NCI-H1436 treated with DMSO at 0.1 percent for 48 hours (cell line): Measurements from ENCODE around the gene HHIPL1.

Experiments
- DNase-seq: peaks from one replicate; lab custom pipeline; 2025; lab: John Stamatoyannopoulos, UW

HHIPL1 gene

DNA sequence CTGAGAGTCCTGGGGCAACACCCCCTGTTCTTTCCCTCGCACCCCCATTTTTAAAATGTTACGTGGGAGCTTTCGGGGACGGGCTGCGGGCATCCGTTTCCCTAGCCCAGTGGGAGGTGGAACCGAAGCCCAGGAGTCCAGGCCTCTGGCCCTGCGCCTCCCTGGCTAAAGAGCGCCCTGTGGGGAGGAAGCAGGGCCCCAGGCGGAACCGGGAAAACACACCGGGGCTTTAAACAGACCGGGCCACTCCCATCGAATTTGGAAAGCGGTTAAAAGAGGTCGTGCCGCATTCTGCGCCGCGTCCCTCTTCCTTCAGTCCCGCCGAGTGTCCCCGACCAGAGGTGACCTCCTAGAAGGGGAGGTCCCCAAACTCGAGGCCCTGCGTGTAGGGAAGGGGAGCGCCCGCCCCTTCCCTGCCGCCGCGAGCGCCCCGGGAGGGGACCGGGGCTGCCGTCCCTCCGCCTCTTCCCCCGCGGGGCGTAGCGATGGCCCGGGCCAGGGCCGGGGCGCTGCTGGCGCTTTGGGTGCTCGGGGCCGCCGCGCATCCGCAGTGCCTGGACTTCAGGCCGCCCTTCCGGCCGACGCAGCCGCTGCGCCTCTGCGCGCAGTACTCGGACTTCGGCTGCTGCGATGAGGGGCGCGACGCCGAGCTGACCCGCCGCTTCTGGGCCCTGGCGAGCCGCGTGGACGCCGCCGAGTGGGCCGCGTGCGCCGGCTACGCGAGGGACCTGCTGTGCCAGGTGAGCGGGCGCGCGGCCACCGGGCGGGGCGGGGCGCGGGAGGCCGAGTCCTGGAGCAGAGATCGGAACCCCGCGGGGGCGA is at the start of gene HHIPL1:
TSS of gene HHIPL1 (plus strand) at position 407 of the 822 bp plus-strand sequence. CDS start at position 486, 79 bp downstream.
- no peak for DNase-seq

GRCh38 chr14:99595524-99595923 is 49.4 kb upstream of the HHIPL1 start:
- DNase-seq, result no peak

DNA sequence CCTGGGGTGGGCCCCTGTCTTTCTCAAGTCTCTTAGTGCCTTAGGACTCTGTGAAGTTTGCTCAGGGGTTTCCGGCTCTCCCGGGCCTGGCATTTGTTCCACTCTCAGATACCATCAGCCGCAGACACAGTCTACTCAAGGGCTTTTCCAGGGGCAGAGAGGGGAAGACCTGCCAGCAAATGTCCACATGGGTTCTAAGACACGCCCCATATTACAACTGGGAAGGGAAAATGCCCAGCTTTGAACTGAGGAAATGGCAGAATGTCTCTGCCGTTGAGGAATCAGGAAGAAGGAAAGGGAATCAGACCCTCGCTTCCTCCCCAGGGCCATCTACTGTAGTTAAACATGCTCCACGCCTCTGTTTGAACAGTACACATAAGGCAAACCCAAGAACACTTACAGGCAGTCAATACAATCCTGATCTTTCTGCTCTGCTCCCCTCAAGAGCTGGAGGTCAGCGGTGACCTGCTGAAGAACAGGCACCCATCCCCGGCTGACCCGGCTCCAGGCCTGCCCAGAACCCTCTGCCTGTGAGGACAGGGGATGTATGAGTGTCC is 48.8 kb upstream of the HHIPL1 start:
- DNase-seq, result no peak

DNA sequence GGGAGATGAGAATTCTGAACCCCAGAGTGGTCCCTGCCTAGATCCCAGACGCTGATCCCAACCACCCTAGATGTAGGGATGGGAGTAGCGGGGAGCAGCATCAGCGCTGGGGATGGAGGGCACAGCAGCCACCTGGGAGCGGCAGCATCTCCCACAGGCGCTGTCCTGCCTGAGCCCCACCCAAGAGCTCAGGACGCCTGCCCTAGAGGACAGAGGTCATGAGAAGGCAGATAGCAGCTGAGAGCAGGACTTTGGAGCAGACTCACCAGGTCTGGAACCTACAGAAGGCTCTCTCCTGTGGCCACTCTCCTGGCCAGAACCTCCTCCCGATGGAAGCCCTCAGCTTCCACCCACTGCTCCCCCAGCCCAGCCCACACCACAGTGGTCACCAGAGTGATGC is 48.2 kb upstream of the HHIPL1 start:
- DNase-seq, result no peak

- DNase-seq, result no peak
These were observed 46.9 kb upstream of the HHIPL1 start for GRCh38 chr14:99597911-99598600.

- no peak for DNase-seq
These were observed 46.2 kb upstream of the HHIPL1 start for GRCh38 chr14:99598774-99599173.

- DNase-seq, result no peak
These were observed 45.5 kb upstream of the HHIPL1 start for GRCh38 chr14:99599393-99599792.

DNA sequence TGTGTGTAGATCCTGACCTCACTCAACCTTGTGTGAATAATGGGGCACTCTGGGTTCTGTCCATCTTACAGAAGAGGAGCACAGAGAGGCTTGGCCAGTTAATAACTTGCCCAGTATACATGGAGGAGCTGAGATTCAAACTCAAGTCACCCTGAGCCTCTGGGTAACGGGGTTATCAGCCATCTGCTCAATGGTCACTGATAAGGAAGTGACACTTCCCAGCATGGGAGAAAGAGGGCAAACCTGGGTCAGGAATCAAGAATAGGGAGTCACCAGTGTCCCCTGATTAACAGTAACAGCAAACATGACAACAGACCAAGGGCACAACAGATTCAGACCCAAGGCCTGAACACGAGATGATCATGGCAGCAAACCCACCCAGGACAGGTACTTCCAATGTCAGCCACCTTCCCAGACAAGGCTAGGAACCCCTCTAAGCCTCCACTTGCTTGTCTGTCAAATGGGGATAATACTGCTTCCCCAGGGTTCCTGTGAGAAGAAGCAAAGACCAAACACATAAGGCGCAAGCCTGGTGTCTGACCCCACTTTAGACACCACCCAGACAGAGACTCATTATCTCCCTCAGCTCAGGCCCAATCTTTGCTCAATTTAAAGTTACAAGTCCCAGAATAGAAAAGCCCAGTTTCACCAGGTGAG is 44.6 kb upstream of the HHIPL1 start:
- DNase-seq, result no peak

DNA sequence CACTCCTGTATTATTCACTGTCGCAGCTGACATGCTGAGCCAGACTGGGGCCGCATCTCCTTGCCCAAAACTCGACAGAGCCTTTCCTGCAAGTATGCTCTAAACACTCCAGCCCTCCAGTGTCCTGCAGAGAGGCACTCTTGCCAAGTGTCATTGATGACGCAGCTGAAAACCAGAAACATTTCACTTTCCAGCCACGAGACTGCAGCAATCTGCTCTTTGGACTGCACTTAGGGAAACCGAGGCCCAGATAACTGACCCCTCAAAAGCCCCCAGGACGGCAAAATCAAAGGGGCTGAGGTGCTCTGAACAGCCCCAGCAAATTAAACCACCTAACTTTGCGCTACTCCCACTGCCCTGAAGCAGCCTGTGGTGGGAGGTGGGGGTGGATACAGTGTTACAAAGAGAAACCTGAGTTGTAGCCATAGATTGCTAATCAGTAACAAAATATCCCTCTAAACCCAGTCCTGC is 43.5 kb upstream of the HHIPL1 start:
- DNase-seq, result no peak

DNA sequence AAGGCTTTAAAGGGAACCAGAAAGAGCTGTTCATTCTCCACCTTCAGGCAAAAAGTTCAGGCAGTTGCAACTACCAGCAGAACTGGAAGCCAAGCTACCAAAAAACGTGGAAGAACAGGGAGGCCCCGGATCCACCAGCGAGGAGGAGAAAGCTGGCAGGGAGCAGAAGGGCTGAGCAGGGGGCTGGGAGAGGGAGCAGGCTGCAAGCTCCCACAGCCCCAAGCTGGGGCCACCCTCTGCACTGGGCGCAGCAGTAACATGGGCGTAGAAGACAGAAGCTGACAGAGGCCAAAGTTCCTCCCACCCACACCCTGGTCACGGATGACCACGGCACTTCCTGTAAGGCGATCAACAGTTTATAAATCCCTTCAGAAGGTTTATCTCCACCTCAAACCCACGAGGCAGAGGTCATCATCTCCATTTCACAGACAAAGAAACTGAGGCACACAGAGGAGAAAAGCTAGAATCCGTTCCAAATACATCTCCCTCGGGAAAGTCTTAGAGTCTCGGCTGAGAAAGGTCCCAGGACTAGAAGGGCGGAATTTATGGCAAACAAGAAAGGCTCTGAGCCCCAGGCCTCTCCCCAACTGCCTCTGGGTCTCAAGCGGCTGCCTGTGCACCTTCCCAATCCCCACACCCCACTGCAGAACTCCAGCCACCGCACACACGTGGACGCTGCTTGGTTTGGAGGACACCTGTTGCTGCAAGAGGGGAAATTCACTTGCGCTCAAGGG is 42.7 kb upstream of the HHIPL1 start:
- DNase-seq, result no peak

GRCh38 chr14:99602788-99603415 is 42.0 kb upstream of the HHIPL1 start:
- no peak for DNase-seq

DNA sequence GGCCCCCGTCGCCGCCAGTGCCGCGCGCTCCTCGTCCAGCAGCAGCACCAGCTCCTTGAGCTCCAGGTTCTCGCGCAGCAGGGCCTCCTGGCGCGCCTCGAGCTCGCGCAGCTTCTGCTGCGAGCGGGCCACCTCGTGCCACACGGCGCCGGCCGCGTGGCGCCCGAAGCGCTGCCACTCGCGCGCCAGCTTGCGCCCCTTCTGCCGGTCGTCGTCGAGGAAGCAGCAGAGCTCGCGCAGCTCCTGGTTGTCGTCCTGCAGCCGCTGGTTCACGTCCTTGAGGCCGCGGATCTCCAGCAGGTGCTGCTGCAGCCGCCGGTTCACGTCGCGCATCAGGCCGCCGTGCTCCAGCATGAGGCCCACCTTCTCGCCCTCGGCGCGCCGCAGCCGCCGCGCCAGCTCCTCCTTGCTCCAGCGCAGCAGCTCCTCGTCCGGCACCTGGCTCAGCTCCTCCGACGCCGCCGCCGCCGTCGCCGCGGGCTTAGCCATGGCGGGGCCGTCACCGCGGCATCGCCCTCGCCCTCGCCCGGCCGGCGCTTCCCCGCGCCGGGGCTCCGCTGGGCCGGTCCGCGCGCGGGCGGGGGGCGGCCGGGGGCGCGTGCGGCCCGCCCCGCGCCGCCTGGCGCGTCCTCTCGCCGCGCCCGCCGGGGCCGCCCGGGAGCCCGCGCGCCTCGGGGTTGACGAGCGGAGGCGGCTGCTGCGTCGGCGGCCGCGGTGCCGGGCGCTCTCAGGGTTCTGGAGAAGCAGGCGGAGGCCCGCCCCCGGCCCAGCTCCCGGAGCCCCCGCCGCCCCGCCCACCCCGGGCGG is 41.3 kb upstream of the HHIPL1 start, which contains the start of gene CCDC85C:
TSS of gene CCDC85C (minus strand) at position 737 of the 807 bp plus-strand sequence. CDS start at position 489, 248 bp downstream.
- DNase-seq, result no peak

GRCh38 chr14:99604278-99604765 is 40.6 kb upstream of the HHIPL1 start:
- DNase-seq, result peak; percentile 85

DNA sequence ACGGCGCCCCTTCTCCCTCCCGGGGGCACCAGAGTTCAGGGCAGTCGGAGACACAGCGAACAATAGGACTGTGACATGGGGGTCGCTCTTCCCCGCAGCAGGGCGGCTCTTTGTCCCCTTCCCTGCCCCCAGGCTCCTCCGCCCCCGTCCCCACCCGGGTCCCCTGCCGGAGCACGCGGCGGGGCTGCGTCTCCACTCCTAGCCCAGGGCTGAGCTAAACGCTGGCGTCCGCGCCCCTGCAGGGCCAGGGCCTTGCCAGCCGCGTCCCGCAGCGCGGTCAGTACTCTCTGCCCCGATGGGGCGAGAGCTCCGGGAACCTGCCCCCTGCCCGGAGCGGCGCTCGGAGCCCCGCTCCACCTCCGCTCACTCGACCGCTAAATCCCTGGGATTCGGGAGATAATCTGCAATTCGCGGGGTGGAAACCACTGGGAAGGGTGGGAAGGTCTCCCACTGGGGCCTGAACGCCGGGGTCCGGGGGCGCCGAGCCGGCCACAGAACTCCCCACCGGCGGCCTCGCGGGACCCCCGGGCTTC is 40.1 kb upstream of the HHIPL1 start:
- no peak for DNase-seq

- peak; percentile 32 for DNase-seq
These were observed 39.5 kb upstream of the HHIPL1 start for GRCh38 chr14:99605299-99605961.

DNA sequence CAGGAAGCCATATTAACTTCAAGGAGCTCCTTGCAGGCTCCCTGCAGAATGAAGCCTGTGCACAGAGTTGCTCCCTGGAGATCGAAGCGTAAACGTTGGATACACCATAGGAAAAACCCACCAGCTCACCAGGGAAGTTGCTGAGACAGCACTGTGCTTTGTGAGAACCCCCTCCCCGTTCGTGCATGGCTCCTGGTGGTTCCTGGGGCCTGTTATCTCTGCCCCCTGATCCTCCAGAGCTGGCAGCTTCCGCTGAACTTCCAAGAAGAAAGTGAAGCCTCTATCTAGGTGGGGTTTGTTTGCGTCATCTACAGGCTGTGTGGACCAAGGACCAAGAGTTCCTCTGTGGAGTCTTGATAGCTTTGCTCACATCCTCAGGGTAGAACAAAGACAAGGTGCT is 38.6 kb upstream of the HHIPL1 start:
- no peak for DNase-seq

DNA sequence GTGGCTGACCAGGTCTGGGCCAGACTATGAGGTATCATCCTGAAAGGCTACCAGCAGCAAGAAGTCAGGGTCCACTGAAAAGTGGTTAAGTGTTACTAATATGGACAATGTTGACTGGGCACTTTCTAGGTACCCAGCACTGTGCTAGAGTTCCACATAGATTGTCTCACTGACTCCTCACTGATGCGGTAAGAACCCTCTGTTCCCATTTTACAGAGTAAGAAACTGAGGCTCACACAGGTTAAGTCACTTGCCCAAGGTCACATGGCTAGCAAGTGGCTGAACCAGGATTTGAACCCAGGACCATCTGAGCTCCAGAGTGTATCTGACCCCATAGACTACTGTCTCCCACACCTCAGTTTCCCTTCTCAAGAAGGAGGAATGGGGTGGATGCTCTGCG is 36.3 kb upstream of the HHIPL1 start:
- no peak for DNase-seq

GRCh38 chr14:99609245-99610170 is 35.4 kb upstream of the HHIPL1 start:
- no peak for DNase-seq
